AG09319 (cell line): ENCODE measurements around the gene HERPUD2.

ENCODE experiments used
- DNase-seq: peaks from one replicate; pipeline ENCODE4 v3.0.0-alpha.2; 2010; ENCODE audit warnings: low read depth; ENCODE audit errors: extremely low read depth
- TF ChIP-seq, protein P1 (sequence below): IDR thresholded peaks from 2 replicates; pipeline ENCODE4 v1.5.1; 2011; ENCODE audit warnings: low read depth, mild to moderate bottlenecking, inconsistent platforms, low read length, moderate library complexity

Gene HERPUD2

GRCh38 chr7:35720849-35721248, 25.9 kb upstream of the HERPUD2 start:
- TF ChIP-seq, protein P1, sequence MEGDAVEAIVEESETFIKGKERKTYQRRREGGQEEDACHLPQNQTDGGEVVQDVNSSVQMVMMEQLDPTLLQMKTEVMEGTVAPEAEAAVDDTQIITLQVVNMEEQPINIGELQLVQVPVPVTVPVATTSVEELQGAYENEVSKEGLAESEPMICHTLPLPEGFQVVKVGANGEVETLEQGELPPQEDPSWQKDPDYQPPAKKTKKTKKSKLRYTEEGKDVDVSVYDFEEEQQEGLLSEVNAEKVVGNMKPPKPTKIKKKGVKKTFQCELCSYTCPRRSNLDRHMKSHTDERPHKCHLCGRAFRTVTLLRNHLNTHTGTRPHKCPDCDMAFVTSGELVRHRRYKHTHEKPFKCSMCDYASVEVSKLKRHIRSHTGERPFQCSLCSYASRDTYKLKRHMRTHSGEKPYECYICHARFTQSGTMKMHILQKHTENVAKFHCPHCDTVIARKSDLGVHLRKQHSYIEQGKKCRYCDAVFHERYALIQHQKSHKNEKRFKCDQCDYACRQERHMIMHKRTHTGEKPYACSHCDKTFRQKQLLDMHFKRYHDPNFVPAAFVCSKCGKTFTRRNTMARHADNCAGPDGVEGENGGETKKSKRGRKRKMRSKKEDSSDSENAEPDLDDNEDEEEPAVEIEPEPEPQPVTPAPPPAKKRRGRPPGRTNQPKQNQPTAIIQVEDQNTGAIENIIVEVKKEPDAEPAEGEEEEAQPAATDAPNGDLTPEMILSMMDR: no peak
- DNase-seq: no peak

- DNase-seq: no peak
- TF ChIP-seq, protein P1: no peak
Measured at GRCh38 chr7:35720032-35720431, 25.1 kb upstream of the HERPUD2 start.

DNA sequence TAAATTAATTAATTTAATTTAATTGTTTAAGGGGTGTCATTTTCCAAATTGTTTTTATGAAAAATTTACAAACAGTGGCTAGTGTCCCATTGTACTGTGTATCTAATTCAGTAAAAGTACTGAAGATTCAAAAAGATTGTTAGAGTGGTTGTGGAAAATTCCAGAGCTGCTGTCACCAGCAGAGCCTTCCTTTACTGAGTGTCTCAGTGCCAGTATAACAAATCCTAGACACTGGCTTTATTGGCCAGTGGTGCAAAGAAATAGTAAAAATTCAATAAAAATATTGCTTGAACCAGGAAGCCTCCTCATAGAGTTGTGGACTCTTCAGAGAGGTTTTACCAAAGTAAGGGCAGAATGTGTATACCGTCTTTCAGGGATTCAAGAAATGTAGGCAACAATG, 23.1 kb upstream of the HERPUD2 start:
- DNase-seq: no peak
- TF ChIP-seq, protein P1: no peak

GRCh38 chr7:35717516-35717915, 22.6 kb upstream of the HERPUD2 start:
- DNase-seq: no peak
- TF ChIP-seq, protein P1: no peak

GRCh38 chr7:35717013-35717412, 22.1 kb upstream of the HERPUD2 start:
- DNase-seq: no peak

DNA sequence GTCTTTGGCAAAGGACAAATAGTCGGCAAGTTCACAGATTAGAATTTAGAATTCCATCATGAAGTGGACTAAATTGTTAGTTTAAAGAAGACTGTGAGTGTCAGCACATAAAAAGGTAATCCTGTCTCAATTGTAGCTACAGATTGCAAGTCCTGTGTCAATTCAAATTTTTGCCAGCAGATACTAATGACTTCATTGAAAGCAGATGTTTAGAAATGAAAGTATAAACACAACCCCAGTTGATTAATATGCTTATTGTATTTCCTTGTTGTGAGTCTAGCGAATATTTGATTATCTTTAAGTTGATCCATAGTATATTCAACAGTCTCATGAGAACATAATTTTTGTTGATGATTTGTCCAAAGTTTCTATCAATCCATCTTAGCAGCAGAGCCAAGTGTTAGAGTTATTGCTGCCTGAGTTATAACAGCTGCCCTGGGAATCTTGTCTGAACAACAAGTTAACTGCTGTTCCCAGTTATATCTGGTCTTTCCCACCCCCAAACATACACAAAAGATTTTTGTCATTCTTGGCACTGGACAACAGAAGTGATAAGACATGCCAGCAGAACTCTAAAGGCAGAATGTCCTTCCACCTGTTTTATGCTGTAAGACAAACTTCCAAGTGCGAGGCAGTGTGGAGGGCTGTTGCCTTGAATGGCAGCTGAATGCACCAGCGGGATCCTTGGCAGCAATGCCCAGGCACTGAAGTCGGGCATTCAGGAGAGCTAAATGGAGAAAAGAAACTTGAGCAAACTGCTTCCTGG, 21.3 kb upstream of the HERPUD2 start:
- no peak for DNase-seq
- TF ChIP-seq, protein P1: no peak

More at GRCh38 chr7:35717013-35717412, 22.1 kb upstream of the HERPUD2 start:
- TF ChIP-seq, protein P1: no peak

- no peak for DNase-seq
- TF ChIP-seq, protein P1: no peak
Measured at GRCh38 chr7:35714862-35715261, 19.9 kb upstream of the HERPUD2 start.
